Measurements from ENCODE around the gene ORM2. TPM values are rescaled to one million over a fixed set of nuclear protein-coding genes. Genes with fewer than 3 reads are reported as not detected.

ORM2 gene
- total and polyA plus RNA-seq, 9 of the 15 experiments (the other 6 are each of a cell fraction or from before 2014, with no cell fraction given), result 0.98 TPM; not detected in 8

DNA sequence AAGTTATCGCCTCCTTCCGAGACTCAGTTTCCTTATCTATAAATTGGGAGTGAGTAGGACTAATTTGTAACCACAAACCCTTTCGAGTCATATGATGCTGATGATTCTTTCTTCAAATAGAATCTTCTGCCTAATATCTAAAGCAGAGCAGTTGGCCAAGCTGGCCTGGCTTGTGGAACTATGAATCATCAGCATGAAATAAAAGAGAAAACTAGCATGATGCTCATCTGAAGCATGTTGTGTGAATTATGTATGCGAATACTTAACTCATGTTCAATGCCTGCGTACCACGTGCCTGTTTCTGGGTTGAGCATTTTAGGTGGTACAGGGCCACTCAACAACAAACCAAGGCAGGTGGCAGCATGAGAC is 21.8 kb upstream of the ORM2 start:
- Histone ChIP-seq H3K9ac (ENCODE audit: insufficient read depth in 1 of 2, low read depth in 2 of 2, low read length in 2 of 2) (no peak overlapping the region), H3K4me1 (replicated peaks in 1 of 2; ENCODE audit: control insufficient read depth in 2 of 2, insufficient read depth in 2 of 2, low read length in 2 of 2) (no peaks in the 10 kb centered on the region), H3K27ac (ENCODE audit: extremely low read depth, low read depth, low read length) (no peak overlapping the region), H4K20me1 (replicated peaks; ENCODE audit: control insufficient read depth, insufficient read depth, low read length) (peaks cover 3% of the 10 kb centered on the region), H3K9me3 (replicated peaks; ENCODE audit: control insufficient read depth, insufficient read depth, low read depth, low read length) (no peaks in the 10 kb centered on the region), H3K27me3 (ENCODE audit: control insufficient read depth in 2 of 2, insufficient read depth in 2 of 2, low read length in 2 of 2) (peaks cover 17 to 72% of the 10 kb centered on the region in 2 experiments; a peak in 4 of 5 replicates), H3K4me3 (no peak overlapping the region), H3K36me3 (ENCODE audit: control insufficient read depth, insufficient read depth, low read length) (no peaks in the 10 kb centered on the region), H3K79me2 (ENCODE audit: control insufficient read depth, insufficient read depth, low read length) (no peaks in the 10 kb centered on the region), H3K4me2 (ENCODE audit: insufficient read depth, low read length) (no peak overlapping the region), H2AFZ (ENCODE audit: low read depth, low read length) (no peak overlapping the region), H3K9me1 (ENCODE audit: control insufficient read depth, insufficient read depth, low read length) (no peaks in the 10 kb centered on the region)
- TF ChIP-seq HLTF (IDR thresholded peaks at IDR 0.05), result no peak
- ATAC-seq (no peak), DNase-seq (ENCODE audit: extremely low read depth in 1 of 4, low spot score in 3 of 4) (no peak), FAIRE-seq (no peak)
- no TSS peak for BruUV-seq (replicated peaks)
- CTCF ChIA-PET (ENCODE audit: low intra/inter-chr PET ratio), result no interaction called here
- intact Hi-C loops (cut with micrococcal nuclease) (no loop called here), in situ Hi-C loops (cut with MboI) (no loop called here)
- WGBS (ENCODE audit: insufficient coverage, low coverage, missing lambda C conversion rate), result 2% methylated on average over 6 of the region's 6 CpGs
- POLR2A ChIA-PET, result no interaction called here

GRCh38 chr9:114308361-114308950 is 21.2 kb upstream of the ORM2 start:
- Histone ChIP-seq H3K36me3 (ENCODE audit: control insufficient read depth, insufficient read depth, low read length) (no peaks in the 10 kb centered on the region), H3K79me2 (ENCODE audit: control insufficient read depth, insufficient read depth, low read length) (no peaks in the 10 kb centered on the region), H4K20me1 (replicated peaks; ENCODE audit: control insufficient read depth, insufficient read depth, low read length) (peaks cover 3% of the 10 kb centered on the region), H3K4me1 (replicated peaks in 1 of 2; ENCODE audit: control insufficient read depth in 2 of 2, insufficient read depth in 2 of 2, low read length in 2 of 2) (no peaks in the 10 kb centered on the region), H3K9me1 (ENCODE audit: control insufficient read depth, insufficient read depth, low read length) (no peaks in the 10 kb centered on the region), H3K9ac (ENCODE audit: insufficient read depth in 1 of 2, low read depth in 2 of 2, low read length in 2 of 2) (no peak overlapping the region), H2AFZ (ENCODE audit: low read depth, low read length) (no peak overlapping the region), H3K27me3 (ENCODE audit: control insufficient read depth in 2 of 2, insufficient read depth in 2 of 2, low read length in 2 of 2) (peaks cover 19 to 70% of the 10 kb centered on the region in 2 experiments), H3K9me3 (replicated peaks; ENCODE audit: control insufficient read depth, insufficient read depth, low read depth, low read length) (no peaks in the 10 kb centered on the region), H3K27ac (ENCODE audit: extremely low read depth, low read depth, low read length) (no peak overlapping the region), H3K4me2 (ENCODE audit: insufficient read depth, low read length) (no peak overlapping the region), H3K4me3 (no peak overlapping the region)
- ATAC-seq (no peak), FAIRE-seq (no peak), DNase-seq (ENCODE audit: extremely low read depth in 1 of 4, low spot score in 3 of 4) (no peak)
- intact Hi-C loops (cut with micrococcal nuclease), result no loop called here
- TF ChIP-seq STAG1 (CRISPR knock-in tag; IDR thresholded peaks at IDR 0.05; ENCODE audit: borderline replicate concordance), result no peak
- TF ChIP-seq RAD51 (IDR thresholded peaks at IDR 0.05; ENCODE audit: borderline replicate concordance, low read depth), result no peak
- TF ChIP-seq SPI1 (IDR thresholded peaks at IDR 0.05; ENCODE audit: borderline replicate concordance, low read depth, low read length), result no peak
- TF ChIP-seq IRF1 (CRISPR knock-in tag; IDR thresholded peaks at IDR 0.05; ENCODE audit: borderline replicate concordance), result no peak
- TF ChIP-seq JUNB (CRISPR knock-in tag; conservative IDR thresholded peaks at IDR 0.05), result no peak
- no peak for TF ChIP-seq CBX5 (IDR thresholded peaks at IDR 0.05; ENCODE audit: borderline replicate concordance, low read depth)
- TF ChIP-seq KAT8 (IDR thresholded peaks at IDR 0.05; ENCODE audit: low read depth), result no peak
- TF ChIP-seq FOS (IDR thresholded peaks at IDR 0.05; ENCODE audit: extremely low read depth, insufficient read length), result no peak
- TF ChIP-seq, protein P1, sequence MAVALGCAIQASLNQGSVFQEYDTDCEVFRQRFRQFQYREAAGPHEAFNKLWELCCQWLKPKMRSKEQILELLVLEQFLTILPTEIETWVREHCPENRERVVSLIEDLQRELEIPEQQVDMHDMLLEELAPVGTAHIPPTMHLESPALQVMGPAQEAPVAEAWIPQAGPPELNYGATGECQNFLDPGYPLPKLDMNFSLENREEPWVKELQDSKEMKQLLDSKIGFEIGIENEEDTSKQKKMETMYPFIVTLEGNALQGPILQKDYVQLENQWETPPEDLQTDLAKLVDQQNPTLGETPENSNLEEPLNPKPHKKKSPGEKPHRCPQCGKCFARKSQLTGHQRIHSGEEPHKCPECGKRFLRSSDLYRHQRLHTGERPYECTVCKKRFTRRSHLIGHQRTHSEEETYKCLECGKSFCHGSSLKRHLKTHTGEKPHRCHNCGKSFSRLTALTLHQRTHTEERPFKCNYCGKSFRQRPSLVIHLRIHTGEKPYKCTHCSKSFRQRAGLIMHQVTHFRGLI (CRISPR knock-in tag; IDR thresholded peaks at IDR 0.05), result no peak
- no peak for TF ChIP-seq MIER1 (IDR thresholded peaks at IDR 0.05; ENCODE audit: low read depth)
- no peak for TF ChIP-seq DDX20 (tag; IDR thresholded peaks at IDR 0.05; ENCODE audit: low read depth)
- no peak for TF ChIP-seq ZNF146 (CRISPR knock-in tag; IDR thresholded peaks at IDR 0.05; ENCODE audit: unreplicated experiment)
- no peak for TF ChIP-seq HDAC3 (IDR thresholded peaks at IDR 0.05; ENCODE audit: borderline replicate concordance, partially characterized antibody)
- TF ChIP-seq GABPB2 (CRISPR knock-in tag; conservative IDR thresholded peaks at IDR 0.05), result no peak
- ChIA-PET CTCF (ENCODE audit: low intra/inter-chr PET ratio) (no interaction called here), POLR2A (interaction anchor here (0.7 kb wide), 1 partner anchor 596 kb away, joined by 3 read pairs; no protein-coding TSS in a partner anchor)
- no TSS peak for BruUV-seq (replicated peaks)
- WGBS (ENCODE audit: insufficient coverage, low coverage, missing lambda C conversion rate), result 2% methylated on average over 12 of the region's 13 CpGs
- in situ Hi-C loops (cut with MboI), result no loop called here

Measured in K562 (cell line).